Left ventricle myocardium inferior (tissue), 1 donor: Measurements from ENCODE around the gene TUBGCP2. TPM values are rescaled to one million over a fixed set of nuclear protein-coding genes. Genes with fewer than 3 reads are reported as not detected.
A peak's percentile ranks its signal among the peaks of the same experiment; 100 is the strongest.

Experiments
- DNase-seq: peaks from one replicate; pipeline ENCODE4 v3.0.0-alpha.2; 2020
- H3K27ac ChIP-seq: fragments of 200-600 bp; replicated peaks from 2 replicates; pipeline ENCODE4 v1.8.0; 2021
- H3K27me3 ChIP-seq: fragments of 200-600 bp; 2 replicates; pipeline ENCODE4 v1.8.0; 2021; ENCODE audit warnings: low read depth
- H3K36me3 ChIP-seq: fragments of 200-600 bp; 2 replicates; pipeline ENCODE4 v1.8.0; 2021
- H3K4me1 ChIP-seq: fragments of 200-600 bp; 2 replicates; pipeline ENCODE4 v1.8.0; 2021
- H3K4me3 ChIP-seq: fragments of 200-600 bp; 2 replicates; pipeline ENCODE4 v1.8.0; 2021; ENCODE audit warnings: mild to moderate bottlenecking, moderate library complexity
- H3K9me3 ChIP-seq: fragments of 200-600 bp; replicated peaks from 2 replicates; pipeline ENCODE4 v1.8.0; 2021
- intact Hi-C: fragments of 100-400 bp; cut with micrococcal nuclease; formaldehyde crosslinking; loops from one replicate; pipeline ENCODE4 v1.11.0; 2022
- total RNA-seq: library from RNA; stranded (reverse); fragmentation: NEBNext Ultra II Directional; extraction: Animal tissue kit (Norgen Biotek cat#: 25700); gene quantifications from one replicate; pipeline ENCODE4 v1.2.1, GENCODE V29; 2021
- TF ChIP-seq, protein P1 (sequence below): fragments of 200-600 bp; IDR thresholded peaks from 2 replicates; pipeline ENCODE4 v1.8.0; 2021; ENCODE audit warnings: antibody characterized with exemption, mild to moderate bottlenecking, borderline replicate concordance
- donor health status: DM: no; HTN: yes; CAD: no; lungs with severe emphysema.

The TUBGCP2 gene
- total RNA-seq, 1 donor from 2014 or later: 38.9 TPM

GRCh38 chr10:133309100-133309719 is 538 bp upstream of the TUBGCP2 start:
- peaks cover 52% of the 10 kb centered on the region for H3K4me1 ChIP-seq

DNA sequence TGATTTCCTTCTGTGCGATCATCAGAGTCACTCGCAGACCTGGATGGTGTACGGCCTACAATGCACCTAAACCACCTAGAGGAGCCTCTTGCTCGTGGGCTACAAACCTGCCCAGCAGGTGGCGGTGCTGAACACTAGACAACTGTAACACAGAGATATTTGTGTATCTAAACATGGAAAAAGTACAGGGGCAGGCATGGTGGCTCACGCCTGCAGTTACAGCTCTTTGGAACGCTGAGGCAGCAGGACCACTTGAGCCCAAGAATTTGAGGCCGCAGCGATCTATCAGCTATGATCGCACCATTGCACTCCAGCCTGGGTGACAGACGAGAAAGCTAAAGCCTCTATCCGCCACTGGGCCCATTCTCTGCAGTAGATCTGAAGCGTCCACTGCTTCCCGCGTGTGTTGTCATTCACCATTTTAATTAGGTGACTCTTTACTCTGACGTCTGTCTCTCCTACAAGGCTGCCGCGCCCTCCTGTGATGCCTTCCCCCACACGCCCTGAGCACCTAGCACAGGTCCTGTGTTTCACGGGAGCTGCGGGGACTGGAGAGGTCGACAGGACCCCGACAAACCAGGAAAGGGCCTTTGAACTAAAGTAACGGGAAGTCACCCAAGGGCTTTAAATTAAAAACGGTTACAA is 774 bp downstream of the TUBGCP2 start:
- H3K9me3 ChIP-seq: no peaks in the 10 kb centered on the region
- peaks cover 54% of the 10 kb centered on the region for H3K4me1 ChIP-seq
- H3K4me3 ChIP-seq: peak overlapping the region; percentile 100
- no peaks in the 10 kb centered on the region for H3K27me3 ChIP-seq
- TF ChIP-seq, protein P1, sequence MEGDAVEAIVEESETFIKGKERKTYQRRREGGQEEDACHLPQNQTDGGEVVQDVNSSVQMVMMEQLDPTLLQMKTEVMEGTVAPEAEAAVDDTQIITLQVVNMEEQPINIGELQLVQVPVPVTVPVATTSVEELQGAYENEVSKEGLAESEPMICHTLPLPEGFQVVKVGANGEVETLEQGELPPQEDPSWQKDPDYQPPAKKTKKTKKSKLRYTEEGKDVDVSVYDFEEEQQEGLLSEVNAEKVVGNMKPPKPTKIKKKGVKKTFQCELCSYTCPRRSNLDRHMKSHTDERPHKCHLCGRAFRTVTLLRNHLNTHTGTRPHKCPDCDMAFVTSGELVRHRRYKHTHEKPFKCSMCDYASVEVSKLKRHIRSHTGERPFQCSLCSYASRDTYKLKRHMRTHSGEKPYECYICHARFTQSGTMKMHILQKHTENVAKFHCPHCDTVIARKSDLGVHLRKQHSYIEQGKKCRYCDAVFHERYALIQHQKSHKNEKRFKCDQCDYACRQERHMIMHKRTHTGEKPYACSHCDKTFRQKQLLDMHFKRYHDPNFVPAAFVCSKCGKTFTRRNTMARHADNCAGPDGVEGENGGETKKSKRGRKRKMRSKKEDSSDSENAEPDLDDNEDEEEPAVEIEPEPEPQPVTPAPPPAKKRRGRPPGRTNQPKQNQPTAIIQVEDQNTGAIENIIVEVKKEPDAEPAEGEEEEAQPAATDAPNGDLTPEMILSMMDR: peak; percentile 71
- peak overlapping the region; percentile 100 for H3K27ac ChIP-seq
- DNase-seq: peak; percentile 57
- intact Hi-C loops: no loop called here
- peaks cover 30% of the 10 kb centered on the region for H3K36me3 ChIP-seq

More at GRCh38 chr10:133309100-133309719, 538 bp upstream of the TUBGCP2 start:
- H3K9me3 ChIP-seq: no peaks in the 10 kb centered on the region
- intact Hi-C loops: no loop called here
- peak; percentile 94 for DNase-seq
- H3K27me3 ChIP-seq: no peaks in the 10 kb centered on the region
- H3K27ac ChIP-seq: peak overlapping the region; percentile 100
- peaks cover 31% of the 10 kb centered on the region for H3K36me3 ChIP-seq
- TF ChIP-seq, protein P1: no peak
- H3K4me3 ChIP-seq: peak overlapping the region; percentile 100

GRCh38 chr10:133306941-133307379 is 1.7 kb downstream of the TUBGCP2 start:
- Histone ChIP-seq H3K27me3 (no peaks in the 10 kb centered on the region), H3K27ac (no peak overlapping the region), H3K9me3 (no peaks in the 10 kb centered on the region), H3K36me3 (peaks cover 30% of the 10 kb centered on the region), H3K4me1 (peaks cover 54% of the 10 kb centered on the region), H3K4me3 (peak overlapping the region; percentile 100)
- DNase-seq: no peak
- TF ChIP-seq, protein P1: no peak
- intact Hi-C loops: no loop called here

- intact Hi-C loops: no loop called here
- no peak for DNase-seq
- Histone ChIP-seq H3K36me3 (peaks cover 31% of the 10 kb centered on the region), H3K27me3 (no peaks in the 10 kb centered on the region), H3K27ac (no peak overlapping the region), H3K4me3 (no peak overlapping the region), H3K4me1 (peaks cover 54% of the 10 kb centered on the region), H3K9me3 (no peaks in the 10 kb centered on the region)
- TF ChIP-seq, protein P1: no peak
These were observed 2.6 kb downstream of the TUBGCP2 start for GRCh38 chr10:133306097-133306476.

GRCh38 chr10:133303206-133303605 is 5.5 kb downstream of the TUBGCP2 start:
- DNase-seq: no peak

More at GRCh38 chr10:133303206-133303605, 5.5 kb downstream of the TUBGCP2 start:
- TF ChIP-seq, protein P1: no peak
- H3K4me3 ChIP-seq: no peak overlapping the region
- no peak overlapping the region for H3K27ac ChIP-seq
- no peaks in the 10 kb centered on the region for H3K9me3 ChIP-seq
- peaks cover 48% of the 10 kb centered on the region for H3K36me3 ChIP-seq
- no peaks in the 10 kb centered on the region for H3K27me3 ChIP-seq
- H3K4me1 ChIP-seq: peaks cover 41% of the 10 kb centered on the region
- intact Hi-C loops: no loop called here
